Hepatocyte (in vitro differentiated cells): Measurements from ENCODE around the gene MET.

Source experiments
- EZH2 ChIP-seq: fragments of 200-600 bp; sonication (generic); IDR thresholded peaks from 2 replicates; pipeline ENCODE4 v1.6.1; 2016; ENCODE audit warnings: antibody characterized with exemption, mild to moderate bottlenecking, borderline replicate concordance
- EZH2phosphoT487 ChIP-seq: fragments of 200-600 bp; sonication (generic); IDR thresholded peaks from one replicate; pipeline ENCODE4 v1.6.1; 2018; ENCODE audit warnings: antibody characterized with exemption, mild to moderate bottlenecking, low read depth, moderate library complexity; ENCODE audit not compliant: unreplicated experiment, severe bottlenecking
- TF ChIP-seq, protein P1 (sequence below): fragments of 200-600 bp; sonication (generic); IDR thresholded peaks from 2 replicates; pipeline ENCODE4 v1.5.1; 2016; ENCODE audit warnings: antibody characterized with exemption, mild to moderate bottlenecking; ENCODE audit not compliant: poor library complexity

DNA sequence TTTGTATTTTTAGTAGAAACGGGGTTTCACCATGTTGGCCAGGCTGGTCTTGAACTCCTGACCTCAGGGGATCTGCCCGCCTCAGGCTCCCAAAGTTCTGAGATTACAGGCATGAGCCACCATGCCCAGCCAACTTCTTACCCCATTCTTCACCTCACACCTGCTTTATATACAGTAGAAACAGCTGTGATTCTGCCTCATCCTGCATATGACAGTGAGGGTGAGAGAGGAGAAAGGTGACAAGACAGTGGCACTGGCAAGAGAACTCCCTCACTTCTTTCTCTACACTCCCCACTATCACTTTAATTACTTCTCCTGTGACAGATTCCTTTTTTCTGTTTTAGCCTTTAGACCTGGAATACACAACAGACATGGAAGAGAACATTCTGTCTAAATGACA is 128.6 kb downstream of the MET start:
- TF ChIP-seq, protein P1, sequence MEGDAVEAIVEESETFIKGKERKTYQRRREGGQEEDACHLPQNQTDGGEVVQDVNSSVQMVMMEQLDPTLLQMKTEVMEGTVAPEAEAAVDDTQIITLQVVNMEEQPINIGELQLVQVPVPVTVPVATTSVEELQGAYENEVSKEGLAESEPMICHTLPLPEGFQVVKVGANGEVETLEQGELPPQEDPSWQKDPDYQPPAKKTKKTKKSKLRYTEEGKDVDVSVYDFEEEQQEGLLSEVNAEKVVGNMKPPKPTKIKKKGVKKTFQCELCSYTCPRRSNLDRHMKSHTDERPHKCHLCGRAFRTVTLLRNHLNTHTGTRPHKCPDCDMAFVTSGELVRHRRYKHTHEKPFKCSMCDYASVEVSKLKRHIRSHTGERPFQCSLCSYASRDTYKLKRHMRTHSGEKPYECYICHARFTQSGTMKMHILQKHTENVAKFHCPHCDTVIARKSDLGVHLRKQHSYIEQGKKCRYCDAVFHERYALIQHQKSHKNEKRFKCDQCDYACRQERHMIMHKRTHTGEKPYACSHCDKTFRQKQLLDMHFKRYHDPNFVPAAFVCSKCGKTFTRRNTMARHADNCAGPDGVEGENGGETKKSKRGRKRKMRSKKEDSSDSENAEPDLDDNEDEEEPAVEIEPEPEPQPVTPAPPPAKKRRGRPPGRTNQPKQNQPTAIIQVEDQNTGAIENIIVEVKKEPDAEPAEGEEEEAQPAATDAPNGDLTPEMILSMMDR: no peak
- TF ChIP-seq EZH2: no peak
- no peak for TF ChIP-seq EZH2phosphoT487
